CD4-positive, alpha-beta memory T cell (primary cell): ENCODE measurements around the gene ZFHX3. TPM values are rescaled to one million over a fixed set of nuclear protein-coding genes. Genes with fewer than 3 reads are reported as not detected.
A peak's percentile ranks its signal among the peaks of the same experiment; 100 is the strongest.

Source experiments
- CTCF ChIA-PET: fragments of 350-600 bp; sonication (Branson Sonifier 250); formaldehyde crosslinking; loops from one replicate; lab custom pipeline; 2021; ENCODE audit warnings: inconsistent platforms; ENCODE audit not compliant: partially characterized antibody; lab: Charles Lee
- POLR2A ChIA-PET: fragments of 350-600 bp; sonication (Branson Sonifier 250); formaldehyde crosslinking; loops from one replicate; lab custom pipeline; 2021; ENCODE audit not compliant: partially characterized antibody; lab: Charles Lee
- DNase-seq, 5 donors: peaks; one replicate each; pipeline versions ENCODE4 v3.0.0 to v3.0.0-alpha.2; 2020 to 2022; ENCODE audit warnings: mixed read lengths in 1 of 5
- H3K27ac ChIP-seq: one replicate; pipeline ENCODE4 v1.7.0; 2013; ENCODE audit warnings: low read depth, low read length
- H3K27me3 ChIP-seq: 2 replicates; pipeline ENCODE4 v1.7.0; 2013; ENCODE audit warnings: mild to moderate bottlenecking, low read length, moderate library complexity; ENCODE audit not compliant: insufficient read depth
- H3K36me3 ChIP-seq: 2 replicates; pipeline ENCODE4 v1.7.0; 2013; ENCODE audit warnings: mild to moderate bottlenecking, low read length, moderate library complexity; ENCODE audit not compliant: insufficient read depth
- H3K4me1 ChIP-seq: 2 replicates; pipeline ENCODE4 v1.7.0; 2013; ENCODE audit warnings: mild to moderate bottlenecking, low read length, moderate library complexity; ENCODE audit not compliant: insufficient read depth
- H3K4me3 ChIP-seq, 2 donors: one replicate each; pipeline ENCODE4 v1.7.0; 2013; ENCODE audit warnings: low read length in 2 of 2, mild to moderate bottlenecking in 1 of 2
- H3K9me3 ChIP-seq, 2 donors: one replicate each; pipeline ENCODE4 v1.7.0; 2013; ENCODE audit warnings: low read length in 2 of 2, control low read depth in 1 of 2; ENCODE audit not compliant: control insufficient read depth in 1 of 2
- H3K27ac Mint-ChIP-seq, 7 donors: one replicate each; pipeline ENCODE4 v1.8.0; 2020 to 2021; ENCODE audit warnings: mixed read lengths in 7 of 7, mild to moderate bottlenecking in 6 of 7, inconsistent platforms in 3 of 7, moderate library complexity in 3 of 7
- H3K27me3 Mint-ChIP-seq, 2 donors: one replicate each; pipeline ENCODE4 v1.8.0; 2020 to 2021; ENCODE audit warnings: mixed read lengths in 2 of 2
- H3K36me3 Mint-ChIP-seq, 2 donors: one replicate each; pipeline ENCODE4 v1.8.0; 2020 to 2021; ENCODE audit warnings: mixed read lengths in 2 of 2, inconsistent platforms in 1 of 2, mild to moderate bottlenecking in 1 of 2
- H3K4me1 Mint-ChIP-seq, 4 donors: one replicate each; pipeline ENCODE4 v1.8.0; 2020 to 2021; ENCODE audit warnings: mixed read lengths in 4 of 4, mild to moderate bottlenecking in 1 of 4
- H3K4me3 Mint-ChIP-seq, 8 donors: one replicate each; pipeline ENCODE4 v1.8.0; 2020 to 2021; ENCODE audit warnings: mixed read lengths in 8 of 8, mild to moderate bottlenecking in 7 of 8, moderate library complexity in 6 of 8, inconsistent platforms in 3 of 8
- H3K9me3 Mint-ChIP-seq, 8 donors: one replicate each; pipeline ENCODE4 v1.8.0; 2020 to 2021; ENCODE audit warnings: mixed read lengths in 8 of 8, mild to moderate bottlenecking in 5 of 8, inconsistent platforms in 3 of 8, moderate library complexity in 1 of 8
- intact Hi-C: fragments of 100-400 bp; cut with micrococcal nuclease; formaldehyde crosslinking; loops from one replicate; pipeline ENCODE4 v1.15.1; 2023
- polyA plus RNA-seq, 2 donors: library from polyadenylated mRNA; unstranded; fragments of 300-500 nt; fragmentation: Illumina TruSeq; gene quantifications; one replicate each; pipeline ENCODE4 v1.2.3, GENCODE V29; 2021
- total RNA-seq, 2 experiments: library from RNA; stranded (reverse); gene quantifications; one replicate each; pipeline ENCODE4 v1.2.3, GENCODE V29; 2021

Gene ZFHX3
- total and polyA plus RNA-seq, 4 experiments from 2014 or later: 0.01 to 0.99 (median 0.36) TPM

GRCh38 chr16:72837846-72838585, 209.9 kb downstream of the ZFHX3 start:
- Mint-ChIP-seq H3K4me3 (no peak overlapping the region), H3K36me3 (no peaks in the 10 kb centered on the region), H3K4me1 (no peaks in the 10 kb centered on the region), H3K9me3 (no peaks in the 10 kb centered on the region), H3K27me3 (peaks cover 0 to 9% of the 10 kb centered on the region in 2 donors), H3K27ac (no peak overlapping the region)
- Histone ChIP-seq H3K9me3 (no peaks in the 10 kb centered on the region), H3K27ac (no peak overlapping the region), H3K27me3 (no peaks in the 10 kb centered on the region), H3K4me1 (no peaks in the 10 kb centered on the region), H3K4me3 (no peak overlapping the region), H3K36me3 (no peaks in the 10 kb centered on the region)
- intact Hi-C loops: loop anchor here (10.0 kb wide), 1 partner anchor 1117 kb away; no protein-coding TSS in a partner anchor
- no peak for DNase-seq
- ChIA-PET CTCF (no interaction called here), POLR2A (no interaction called here)

- CTCF ChIA-PET: interaction anchor here (0.7 kb wide), 1 partner anchor 11 kb away, joined by 7 read pairs; no protein-coding TSS in a partner anchor
- H3K27ac Mint-ChIP-seq: no peak overlapping the region
Observed at GRCh38 chr16:72836985-72837384, 210.9 kb downstream of the ZFHX3 start.

GRCh38 chr16:72836181-72836580, 211.7 kb downstream of the ZFHX3 start:
- intact Hi-C loops: loop anchor here (10.0 kb wide), 1 partner anchor 1119 kb away; no protein-coding TSS in a partner anchor

More at GRCh38 chr16:72836985-72837384, 210.9 kb downstream of the ZFHX3 start:
- Histone ChIP-seq H3K9me3 (no peaks in the 10 kb centered on the region), H3K27ac (no peak overlapping the region), H3K4me1 (no peaks in the 10 kb centered on the region), H3K36me3 (no peaks in the 10 kb centered on the region), H3K27me3 (no peaks in the 10 kb centered on the region), H3K4me3 (no peak overlapping the region)
- H3K4me1 Mint-ChIP-seq: no peaks in the 10 kb centered on the region
- peaks cover 0 to 9% of the 10 kb centered on the region in 2 donors for H3K27me3 Mint-ChIP-seq
- intact Hi-C loops: loop anchor here (10.0 kb wide), 1 partner anchor 1118 kb away; no protein-coding TSS in a partner anchor
- H3K36me3 Mint-ChIP-seq: no peaks in the 10 kb centered on the region
- H3K4me3 Mint-ChIP-seq: no peak overlapping the region
- no peak for DNase-seq
- H3K9me3 Mint-ChIP-seq: no peaks in the 10 kb centered on the region
- POLR2A ChIA-PET: no interaction called here

GRCh38 chr16:72835086-72835485, 212.8 kb downstream of the ZFHX3 start:
- Histone ChIP-seq H3K36me3 (no peaks in the 10 kb centered on the region), H3K9me3 (no peaks in the 10 kb centered on the region), H3K27ac (no peak overlapping the region), H3K27me3 (no peaks in the 10 kb centered on the region), H3K4me3 (no peak overlapping the region), H3K4me1 (no peaks in the 10 kb centered on the region)
- H3K4me3 Mint-ChIP-seq: no peak overlapping the region
- no peaks in the 10 kb centered on the region for H3K4me1 Mint-ChIP-seq
- H3K27me3 Mint-ChIP-seq: peaks cover 0 to 5% of the 10 kb centered on the region in 2 donors
- intact Hi-C loops: loop anchor here (10.0 kb wide), 1 partner anchor 1120 kb away; no protein-coding TSS in a partner anchor
- ChIA-PET CTCF (interaction anchor here (1.3 to 1.5 kb wide), 3 partner anchors 16 to 332 kb away, joined by 3 to 4 read pairs (median 3); no protein-coding TSS in a partner anchor), POLR2A (no interaction called here)
- no peaks in the 10 kb centered on the region for H3K36me3 Mint-ChIP-seq
- H3K9me3 Mint-ChIP-seq: no peaks in the 10 kb centered on the region
- no peak overlapping the region for H3K27ac Mint-ChIP-seq
- no peak for DNase-seq

More at GRCh38 chr16:72836181-72836580, 211.7 kb downstream of the ZFHX3 start:
- Mint-ChIP-seq H3K27me3 (peaks cover 0 to 7% of the 10 kb centered on the region in 2 donors), H3K4me1 (no peaks in the 10 kb centered on the region), H3K9me3 (no peaks in the 10 kb centered on the region), H3K36me3 (no peaks in the 10 kb centered on the region), H3K27ac (no peak overlapping the region), H3K4me3 (no peak overlapping the region)
- CTCF ChIA-PET: interaction anchor here (1.3 kb wide), 1 partner anchor 15 kb away, joined by 3 read pairs; no protein-coding TSS in a partner anchor
- H3K36me3 ChIP-seq: no peaks in the 10 kb centered on the region
- H3K4me3 ChIP-seq: no peak overlapping the region
- no peak overlapping the region for H3K27ac ChIP-seq
- POLR2A ChIA-PET: no interaction called here
- H3K27me3 ChIP-seq: no peaks in the 10 kb centered on the region
- no peaks in the 10 kb centered on the region for H3K9me3 ChIP-seq
- no peaks in the 10 kb centered on the region for H3K4me1 ChIP-seq
- no peak for DNase-seq

GRCh38 chr16:72834499-72834898, 213.4 kb downstream of the ZFHX3 start:
- Mint-ChIP-seq H3K36me3 (no peaks in the 10 kb centered on the region), H3K4me3 (no peak overlapping the region), H3K4me1 (no peaks in the 10 kb centered on the region), H3K27me3 (peaks cover 0 to 4% of the 10 kb centered on the region in 2 donors), H3K27ac (no peak overlapping the region), H3K9me3 (no peaks in the 10 kb centered on the region)
- ChIA-PET POLR2A (no interaction called here), CTCF (interaction anchor here (1.3 to 2.7 kb wide), 4 partner anchors 10 to 331 kb away, joined by 3 to 10 read pairs (median 6); no protein-coding TSS in a partner anchor)
- Histone ChIP-seq H3K27me3 (no peaks in the 10 kb centered on the region), H3K36me3 (no peaks in the 10 kb centered on the region), H3K9me3 (no peaks in the 10 kb centered on the region), H3K27ac (no peak overlapping the region), H3K4me1 (no peaks in the 10 kb centered on the region), H3K4me3 (no peak overlapping the region)
- intact Hi-C loops: loop anchor here (10.0 kb wide), 1 partner anchor 1120 kb away; no protein-coding TSS in a partner anchor
- no peak for DNase-seq

- no peaks in the 10 kb centered on the region for H3K4me1 Mint-ChIP-seq
- Histone ChIP-seq H3K27me3 (no peaks in the 10 kb centered on the region), H3K27ac (no peak overlapping the region), H3K4me1 (no peaks in the 10 kb centered on the region), H3K36me3 (no peaks in the 10 kb centered on the region), H3K9me3 (no peaks in the 10 kb centered on the region), H3K4me3 (no peak overlapping the region)
- intact Hi-C loops: loop anchor here (10.0 kb wide), 1 partner anchor 1121 kb away; no protein-coding TSS in a partner anchor
- H3K9me3 Mint-ChIP-seq: no peaks in the 10 kb centered on the region
- H3K4me3 Mint-ChIP-seq: no peak overlapping the region
- CTCF ChIA-PET: interaction anchor here (1.5 to 2.7 kb wide), 5 partner anchors 9 to 220 kb away, joined by 4 to 13 read pairs (median 7); no protein-coding TSS in a partner anchor
- no peak overlapping the region for H3K27ac Mint-ChIP-seq
- H3K27me3 Mint-ChIP-seq: peaks cover 0 to 4% of the 10 kb centered on the region in 2 donors
- no peak for DNase-seq
- H3K36me3 Mint-ChIP-seq: no peaks in the 10 kb centered on the region
- POLR2A ChIA-PET: no interaction called here
Observed at GRCh38 chr16:72833969-72834368, 214.0 kb downstream of the ZFHX3 start.

- Histone ChIP-seq H3K4me3 (no peak overlapping the region), H3K36me3 (no peaks in the 10 kb centered on the region), H3K27ac (no peak overlapping the region), H3K27me3 (no peaks in the 10 kb centered on the region), H3K4me1 (no peaks in the 10 kb centered on the region), H3K9me3 (no peaks in the 10 kb centered on the region)
- intact Hi-C loops: loop anchor here (10.0 kb wide), 1 partner anchor 1121 kb away; no protein-coding TSS in a partner anchor
- no peak for DNase-seq
- ChIA-PET POLR2A (no interaction called here), CTCF (interaction anchor here (0.9 to 2.7 kb wide), 17 partner anchors 9 to 363 kb away, joined by 3 to 35 read pairs (median 8); no protein-coding TSS in a partner anchor)
- Mint-ChIP-seq H3K4me1 (no peaks in the 10 kb centered on the region), H3K9me3 (no peaks in the 10 kb centered on the region), H3K4me3 (no peak overlapping the region), H3K36me3 (no peaks in the 10 kb centered on the region), H3K27ac (peak overlapping the region in 1 of 7 donors; percentile 29), H3K27me3 (peaks cover 0 to 4% of the 10 kb centered on the region in 2 donors)
Observed at GRCh38 chr16:72833482-72833881, 214.4 kb downstream of the ZFHX3 start.
